ENCODE results near the gene ERGIC1. TPM values are rescaled to one million over a fixed set of nuclear protein-coding genes. Genes with fewer than 3 reads are reported as not detected.

The ERGIC1 gene
- total and polyA plus RNA-seq, 2 experiments from 2014 or later, result 25.2 to 92.2 TPM

DNA sequence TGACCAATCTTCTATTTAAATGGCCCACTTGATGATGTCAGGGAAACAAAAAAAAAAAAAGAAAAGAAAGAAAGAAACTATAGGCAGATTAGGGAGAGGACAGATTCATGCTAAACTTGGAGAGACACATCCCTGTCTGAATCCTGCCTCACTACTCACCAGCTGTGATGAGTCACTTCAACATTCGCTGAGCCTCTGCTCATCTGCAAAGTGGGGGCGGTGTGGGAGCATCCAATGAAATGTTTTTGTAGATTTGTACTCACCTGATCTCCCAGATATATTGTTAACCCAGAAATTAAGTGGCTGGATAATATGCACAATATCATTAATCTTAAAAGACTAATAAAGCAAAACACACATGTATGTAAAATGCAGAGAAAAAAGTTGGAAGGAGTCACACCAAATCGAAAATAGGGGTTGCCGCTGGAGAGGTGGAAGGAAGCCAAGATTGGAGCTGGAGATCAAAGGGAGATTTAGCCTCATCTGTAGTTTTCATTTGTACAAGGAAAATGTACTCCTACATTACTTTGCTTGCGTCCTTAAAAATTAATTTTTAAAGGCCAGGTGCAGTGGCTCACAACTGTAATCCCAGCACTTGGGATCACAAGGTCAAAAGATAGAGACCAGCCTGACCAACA is 17.0 kb upstream of the ERGIC1 start (continued):
- TF ChIP-seq, protein P1, sequence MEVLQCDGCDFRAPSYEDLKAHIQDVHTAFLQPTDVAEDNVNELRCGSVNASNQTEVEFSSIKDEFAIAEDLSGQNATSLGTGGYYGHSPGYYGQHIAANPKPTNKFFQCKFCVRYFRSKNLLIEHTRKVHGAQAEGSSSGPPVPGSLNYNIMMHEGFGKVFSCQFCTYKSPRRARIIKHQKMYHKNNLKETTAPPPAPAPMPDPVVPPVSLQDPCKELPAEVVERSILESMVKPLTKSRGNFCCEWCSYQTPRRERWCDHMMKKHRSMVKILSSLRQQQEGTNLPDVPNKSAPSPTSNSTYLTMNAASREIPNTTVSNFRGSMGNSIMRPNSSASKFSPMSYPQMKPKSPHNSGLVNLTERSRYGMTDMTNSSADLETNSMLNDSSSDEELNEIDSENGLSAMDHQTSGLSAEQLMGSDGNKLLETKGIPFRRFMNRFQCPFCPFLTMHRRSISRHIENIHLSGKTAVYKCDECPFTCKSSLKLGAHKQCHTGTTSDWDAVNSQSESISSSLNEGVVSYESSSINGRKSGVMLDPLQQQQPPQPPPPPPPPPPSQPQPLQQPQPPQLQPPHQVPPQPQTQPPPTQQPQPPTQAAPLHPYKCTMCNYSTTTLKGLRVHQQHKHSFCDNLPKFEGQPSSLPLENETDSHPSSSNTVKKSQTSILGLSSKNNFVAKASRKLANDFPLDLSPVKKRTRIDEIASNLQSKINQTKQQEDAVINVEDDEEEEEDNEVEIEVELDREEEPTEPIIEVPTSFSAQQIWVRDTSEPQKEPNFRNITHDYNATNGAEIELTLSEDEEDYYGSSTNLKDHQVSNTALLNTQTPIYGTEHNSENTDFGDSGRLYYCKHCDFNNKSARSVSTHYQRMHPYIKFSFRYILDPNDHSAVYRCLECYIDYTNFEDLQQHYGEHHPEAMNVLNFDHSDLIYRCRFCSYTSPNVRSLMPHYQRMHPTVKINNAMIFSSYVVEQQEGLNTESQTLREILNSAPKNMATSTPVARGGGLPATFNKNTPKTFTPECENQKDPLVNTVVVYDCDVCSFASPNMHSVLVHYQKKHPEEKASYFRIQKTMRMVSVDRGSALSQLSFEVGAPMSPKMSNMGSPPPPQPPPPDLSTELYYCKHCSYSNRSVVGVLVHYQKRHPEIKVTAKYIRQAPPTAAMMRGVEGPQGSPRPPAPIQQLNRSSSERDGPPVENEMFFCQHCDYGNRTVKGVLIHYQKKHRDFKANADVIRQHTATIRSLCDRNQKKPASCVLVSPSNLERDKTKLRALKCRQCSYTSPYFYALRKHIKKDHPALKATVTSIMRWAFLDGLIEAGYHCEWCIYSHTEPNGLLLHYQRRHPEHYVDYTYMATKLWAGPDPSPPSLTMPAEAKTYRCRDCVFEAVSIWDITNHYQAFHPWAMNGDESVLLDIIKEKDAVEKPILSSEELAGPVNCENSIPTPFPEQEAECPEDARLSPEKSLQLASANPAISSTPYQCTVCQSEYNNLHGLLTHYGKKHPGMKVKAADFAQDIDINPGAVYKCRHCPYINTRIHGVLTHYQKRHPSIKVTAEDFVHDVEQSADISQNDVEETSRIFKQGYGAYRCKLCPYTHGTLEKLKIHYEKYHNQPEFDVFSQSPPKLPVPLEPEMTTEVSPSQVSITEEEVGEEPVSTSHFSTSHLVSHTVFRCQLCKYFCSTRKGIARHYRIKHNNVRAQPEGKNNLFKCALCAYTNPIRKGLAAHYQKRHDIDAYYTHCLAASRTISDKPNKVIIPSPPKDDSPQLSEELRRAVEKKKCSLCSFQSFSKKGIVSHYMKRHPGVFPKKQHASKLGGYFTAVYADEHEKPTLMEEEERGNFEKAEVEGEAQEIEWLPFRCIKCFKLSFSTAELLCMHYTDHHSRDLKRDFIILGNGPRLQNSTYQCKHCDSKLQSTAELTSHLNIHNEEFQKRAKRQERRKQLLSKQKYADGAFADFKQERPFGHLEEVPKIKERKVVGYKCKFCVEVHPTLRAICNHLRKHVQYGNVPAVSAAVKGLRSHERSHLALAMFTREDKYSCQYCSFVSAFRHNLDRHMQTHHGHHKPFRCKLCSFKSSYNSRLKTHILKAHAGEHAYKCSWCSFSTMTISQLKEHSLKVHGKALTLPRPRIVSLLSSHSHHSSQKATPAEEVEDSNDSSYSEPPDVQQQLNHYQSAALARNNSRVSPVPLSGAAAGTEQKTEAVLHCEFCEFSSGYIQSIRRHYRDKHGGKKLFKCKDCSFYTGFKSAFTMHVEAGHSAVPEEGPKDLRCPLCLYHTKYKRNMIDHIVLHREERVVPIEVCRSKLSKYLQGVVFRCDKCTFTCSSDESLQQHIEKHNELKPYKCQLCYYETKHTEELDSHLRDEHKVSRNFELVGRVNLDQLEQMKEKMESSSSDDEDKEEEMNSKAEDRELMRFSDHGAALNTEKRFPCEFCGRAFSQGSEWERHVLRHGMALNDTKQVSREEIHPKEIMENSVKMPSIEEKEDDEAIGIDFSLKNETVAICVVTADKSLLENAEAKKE (CRISPR knock-in tag; IDR thresholded peaks at IDR 0.05), result no peak
- TF ChIP-seq EZH2 (IDR thresholded peaks at IDR 0.05; ENCODE audit: low read depth, unreplicated experiment) (no peak), JUNB (IDR thresholded peaks at IDR 0.05; ENCODE audit: unreplicated experiment) (no peak), NANOG (IDR thresholded peaks at IDR 0.05; ENCODE audit: borderline replicate concordance) (no peak)
- TF ChIP-seq, protein P2, sequence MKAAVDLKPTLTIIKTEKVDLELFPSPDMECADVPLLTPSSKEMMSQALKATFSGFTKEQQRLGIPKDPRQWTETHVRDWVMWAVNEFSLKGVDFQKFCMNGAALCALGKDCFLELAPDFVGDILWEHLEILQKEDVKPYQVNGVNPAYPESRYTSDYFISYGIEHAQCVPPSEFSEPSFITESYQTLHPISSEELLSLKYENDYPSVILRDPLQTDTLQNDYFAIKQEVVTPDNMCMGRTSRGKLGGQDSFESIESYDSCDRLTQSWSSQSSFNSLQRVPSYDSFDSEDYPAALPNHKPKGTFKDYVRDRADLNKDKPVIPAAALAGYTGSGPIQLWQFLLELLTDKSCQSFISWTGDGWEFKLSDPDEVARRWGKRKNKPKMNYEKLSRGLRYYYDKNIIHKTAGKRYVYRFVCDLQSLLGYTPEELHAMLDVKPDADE (IDR thresholded peaks at IDR 0.05), result no peak

DNA sequence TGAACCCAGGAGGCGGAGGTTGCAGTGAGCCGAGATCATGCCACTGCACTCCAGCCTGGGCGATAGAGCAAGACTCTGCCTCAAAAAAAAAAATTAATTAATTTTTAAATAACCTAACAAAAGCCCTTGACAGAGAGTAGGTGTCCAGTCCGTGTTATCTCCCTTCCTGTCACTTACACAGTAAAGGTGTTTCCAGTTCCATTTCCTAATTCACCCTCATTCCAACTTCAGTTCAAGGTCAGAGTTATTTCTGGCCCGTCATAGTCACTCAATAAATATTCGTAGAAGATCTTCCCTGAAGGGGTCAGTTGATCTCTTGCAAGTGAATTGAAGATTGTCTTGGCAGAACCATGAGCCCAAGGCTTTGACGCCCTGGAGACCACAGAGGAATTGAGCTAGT is 16.4 kb upstream of the ERGIC1 start:
- no peaks in the 10 kb centered on the region for H3K27me3 ChIP-seq (ENCODE audit: insufficient read depth)
- no peaks in the 10 kb centered on the region for H3K9me2 ChIP-seq (ENCODE audit: insufficient read depth)
- no peaks in the 10 kb centered on the region for H3K9me3 Mint-ChIP-seq
- H4K20me1 ChIP-seq (replicated peaks; ENCODE audit: insufficient read depth), result no peaks in the 10 kb centered on the region
- no peak overlapping the region for H3K4me3 ChIP-seq
- no peak overlapping the region for H3K4me3 Mint-ChIP-seq
- ATAC-seq (no peak), DNase-seq (ENCODE audit: low spot score) (no peak)
- no peaks in the 10 kb centered on the region for H3K36me3 Mint-ChIP-seq (ENCODE audit: low read depth)
- H3F3A ChIP-seq (replicated peaks; ENCODE audit: low read depth), result no peaks in the 10 kb centered on the region
- no peaks in the 10 kb centered on the region for H3K36me3 ChIP-seq (ENCODE audit: insufficient read depth)
- no peaks in the 10 kb centered on the region for H3K27me3 Mint-ChIP-seq (ENCODE audit: insufficient read depth, low read depth, poor library complexity)
- H3K4me1 Mint-ChIP-seq, result peaks cover 7% of the 10 kb centered on the region; the same call in 1 of the 3 replicates
- no peak overlapping the region for H3K4me2 ChIP-seq
- no peaks in the 10 kb centered on the region for H3K4me1 ChIP-seq (ENCODE audit: insufficient read depth)
- no peak overlapping the region for H3K27ac Mint-ChIP-seq
- H3K27ac ChIP-seq (ENCODE audit: low read depth), result no peak overlapping the region
- no peaks in the 10 kb centered on the region for H3K79me2 ChIP-seq (replicated peaks; ENCODE audit: insufficient read depth)
- H2AFZ ChIP-seq, result no peak overlapping the region
- TF ChIP-seq, protein P1 (CRISPR knock-in tag; IDR thresholded peaks at IDR 0.05), result no peak
- no peak for TF ChIP-seq STAT1 (IDR thresholded peaks at IDR 0.05; ENCODE audit: unreplicated experiment)
